Measurements from ENCODE around the gene PRICKLE3.

PRICKLE3 gene

GRCh38 chrX:49221868-49222267, 35.7 kb upstream of the PRICKLE3 start:
- Histone ChIP-seq H3K9me3 (ENCODE audit: control insufficient read depth in 1 of 2, low read length in 2 of 2) (no peaks in the 10 kb centered on the region), H3K36me3 (ENCODE audit: control insufficient read depth in 1 of 2, insufficient read depth in 2 of 2, low read length in 2 of 2) (no peaks in the 10 kb centered on the region), H3K27ac (ENCODE audit: low read length) (no peak overlapping the region), H3K4me3 (ENCODE audit: low read depth in 1 of 2, low read length in 2 of 2) (no peak overlapping the region), H3K27me3 (ENCODE audit: low read depth, low read length) (no peaks in the 10 kb centered on the region), H3K4me1 (ENCODE audit: control insufficient read depth in 1 of 2, insufficient read depth in 2 of 2, low read length in 2 of 2) (no peaks in the 10 kb centered on the region)

GRCh38 chrX:49220100-49220499, 33.9 kb upstream of the PRICKLE3 start:
- Histone ChIP-seq H3K9me3 (ENCODE audit: control insufficient read depth in 1 of 2, low read length in 2 of 2) (no peaks in the 10 kb centered on the region), H3K4me3 (ENCODE audit: low read depth in 1 of 2, low read length in 2 of 2) (no peak overlapping the region), H3K27me3 (ENCODE audit: low read depth, low read length) (no peaks in the 10 kb centered on the region)

GRCh38 chrX:49214996-49215526, 28.9 kb upstream of the PRICKLE3 start:
- Histone ChIP-seq H3K4me1 (ENCODE audit: control insufficient read depth in 1 of 2, insufficient read depth in 2 of 2, low read length in 2 of 2) (no peaks in the 10 kb centered on the region), H3K27ac (ENCODE audit: low read length) (no peak overlapping the region), H3K36me3 (ENCODE audit: control insufficient read depth in 1 of 2, insufficient read depth in 2 of 2, low read length in 2 of 2) (no peaks in the 10 kb centered on the region), H3K9me3 (ENCODE audit: control insufficient read depth in 1 of 2, low read length in 2 of 2) (no peaks in the 10 kb centered on the region), H3K27me3 (ENCODE audit: low read depth, low read length) (no peaks in the 10 kb centered on the region), H3K4me3 (ENCODE audit: low read depth in 1 of 2, low read length in 2 of 2) (no peak overlapping the region)

More at GRCh38 chrX:49220100-49220499, 33.9 kb upstream of the PRICKLE3 start:
- Histone ChIP-seq H3K4me1 (ENCODE audit: control insufficient read depth in 1 of 2, insufficient read depth in 2 of 2, low read length in 2 of 2) (no peaks in the 10 kb centered on the region), H3K27ac (ENCODE audit: low read length) (no peak overlapping the region), H3K36me3 (ENCODE audit: control insufficient read depth in 1 of 2, insufficient read depth in 2 of 2, low read length in 2 of 2) (no peaks in the 10 kb centered on the region)

GRCh38 chrX:49214416-49214815, 28.2 kb upstream of the PRICKLE3 start:
- Histone ChIP-seq H3K27me3 (ENCODE audit: low read depth, low read length) (no peaks in the 10 kb centered on the region), H3K4me3 (ENCODE audit: low read depth in 1 of 2, low read length in 2 of 2) (no peak overlapping the region), H3K27ac (ENCODE audit: low read length) (no peak overlapping the region), H3K36me3 (ENCODE audit: control insufficient read depth in 1 of 2, insufficient read depth in 2 of 2, low read length in 2 of 2) (no peaks in the 10 kb centered on the region), H3K4me1 (ENCODE audit: control insufficient read depth in 1 of 2, insufficient read depth in 2 of 2, low read length in 2 of 2) (no peaks in the 10 kb centered on the region), H3K9me3 (ENCODE audit: control insufficient read depth in 1 of 2, low read length in 2 of 2) (no peaks in the 10 kb centered on the region)

GRCh38 chrX:49212861-49213260, 26.7 kb upstream of the PRICKLE3 start:
- H3K4me1 ChIP-seq (ENCODE audit: control insufficient read depth in 1 of 2, insufficient read depth in 2 of 2, low read length in 2 of 2) = no peaks in the 10 kb centered on the region
- no peak overlapping the region for H3K27ac ChIP-seq (ENCODE audit: low read length)
- no peak overlapping the region for H3K4me3 ChIP-seq (ENCODE audit: low read depth in 1 of 2, low read length in 2 of 2)
- H3K36me3 ChIP-seq (ENCODE audit: control insufficient read depth in 1 of 2, insufficient read depth in 2 of 2, low read length in 2 of 2) = no peaks in the 10 kb centered on the region
- no peaks in the 10 kb centered on the region for H3K9me3 ChIP-seq (ENCODE audit: control insufficient read depth in 1 of 2, low read length in 2 of 2)
- no peaks in the 10 kb centered on the region for H3K27me3 ChIP-seq (ENCODE audit: low read depth, low read length)

- H3K27me3 ChIP-seq (ENCODE audit: low read depth, low read length) = no peaks in the 10 kb centered on the region
- no peaks in the 10 kb centered on the region for H3K36me3 ChIP-seq (ENCODE audit: control insufficient read depth in 1 of 2, insufficient read depth in 2 of 2, low read length in 2 of 2)
- no peak overlapping the region for H3K4me3 ChIP-seq (ENCODE audit: low read depth in 1 of 2, low read length in 2 of 2)
- no peaks in the 10 kb centered on the region for H3K9me3 ChIP-seq (ENCODE audit: control insufficient read depth in 1 of 2, low read length in 2 of 2)
- no peak overlapping the region for H3K27ac ChIP-seq (ENCODE audit: low read length)
- no peaks in the 10 kb centered on the region for H3K4me1 ChIP-seq (ENCODE audit: control insufficient read depth in 1 of 2, insufficient read depth in 2 of 2, low read length in 2 of 2)
Observed at GRCh38 chrX:49212209-49212608, 26.0 kb upstream of the PRICKLE3 start.

GRCh38 chrX:49211074-49211473, 24.9 kb upstream of the PRICKLE3 start:
- Histone ChIP-seq H3K27ac (ENCODE audit: low read length) (no peak overlapping the region), H3K36me3 (ENCODE audit: control insufficient read depth in 1 of 2, insufficient read depth in 2 of 2, low read length in 2 of 2) (no peaks in the 10 kb centered on the region), H3K4me1 (ENCODE audit: control insufficient read depth in 1 of 2, insufficient read depth in 2 of 2, low read length in 2 of 2) (no peaks in the 10 kb centered on the region), H3K27me3 (ENCODE audit: low read depth, low read length) (no peaks in the 10 kb centered on the region), H3K4me3 (ENCODE audit: low read depth in 1 of 2, low read length in 2 of 2) (no peak overlapping the region), H3K9me3 (ENCODE audit: control insufficient read depth in 1 of 2, low read length in 2 of 2) (no peaks in the 10 kb centered on the region)

GRCh38 chrX:49210406-49210805, 24.2 kb upstream of the PRICKLE3 start:
- Histone ChIP-seq H3K36me3 (ENCODE audit: control insufficient read depth in 1 of 2, insufficient read depth in 2 of 2, low read length in 2 of 2) (no peaks in the 10 kb centered on the region), H3K4me3 (ENCODE audit: low read depth in 1 of 2, low read length in 2 of 2) (no peak overlapping the region), H3K4me1 (ENCODE audit: control insufficient read depth in 1 of 2, insufficient read depth in 2 of 2, low read length in 2 of 2) (no peaks in the 10 kb centered on the region), H3K27me3 (ENCODE audit: low read depth, low read length) (no peaks in the 10 kb centered on the region), H3K27ac (ENCODE audit: low read length) (no peak overlapping the region), H3K9me3 (ENCODE audit: control insufficient read depth in 1 of 2, low read length in 2 of 2) (no peaks in the 10 kb centered on the region)

GRCh38 chrX:49209434-49210251, 23.5 kb upstream of the PRICKLE3 start:
- Histone ChIP-seq H3K27me3 (ENCODE audit: low read depth, low read length) (no peaks in the 10 kb centered on the region), H3K36me3 (ENCODE audit: control insufficient read depth in 1 of 2, insufficient read depth in 2 of 2, low read length in 2 of 2) (no peaks in the 10 kb centered on the region), H3K27ac (ENCODE audit: low read length) (no peak overlapping the region), H3K4me3 (ENCODE audit: low read depth in 1 of 2, low read length in 2 of 2) (no peak overlapping the region), H3K9me3 (ENCODE audit: control insufficient read depth in 1 of 2, low read length in 2 of 2) (no peaks in the 10 kb centered on the region), H3K4me1 (ENCODE audit: control insufficient read depth in 1 of 2, insufficient read depth in 2 of 2, low read length in 2 of 2) (no peaks in the 10 kb centered on the region)

GRCh38 chrX:49208399-49208798, 22.2 kb upstream of the PRICKLE3 start:
- no peaks in the 10 kb centered on the region for H3K4me1 ChIP-seq (ENCODE audit: control insufficient read depth in 1 of 2, insufficient read depth in 2 of 2, low read length in 2 of 2)
- H3K36me3 ChIP-seq (ENCODE audit: control insufficient read depth in 1 of 2, insufficient read depth in 2 of 2, low read length in 2 of 2) = no peaks in the 10 kb centered on the region
- H3K27ac ChIP-seq (ENCODE audit: low read length) = no peak overlapping the region
- H3K27me3 ChIP-seq (ENCODE audit: low read depth, low read length) = no peaks in the 10 kb centered on the region
- no peaks in the 10 kb centered on the region for H3K9me3 ChIP-seq (ENCODE audit: control insufficient read depth in 1 of 2, low read length in 2 of 2)
- H3K4me3 ChIP-seq (ENCODE audit: low read depth in 1 of 2, low read length in 2 of 2) = no peak overlapping the region

- H3K4me1 ChIP-seq (ENCODE audit: control insufficient read depth in 1 of 2, insufficient read depth in 2 of 2, low read length in 2 of 2) = no peaks in the 10 kb centered on the region
- H3K9me3 ChIP-seq (ENCODE audit: control insufficient read depth in 1 of 2, low read length in 2 of 2) = no peaks in the 10 kb centered on the region
- H3K27me3 ChIP-seq (ENCODE audit: low read depth, low read length) = no peaks in the 10 kb centered on the region
- H3K36me3 ChIP-seq (ENCODE audit: control insufficient read depth in 1 of 2, insufficient read depth in 2 of 2, low read length in 2 of 2) = no peaks in the 10 kb centered on the region
- H3K27ac ChIP-seq (ENCODE audit: low read length) = no peak overlapping the region
- no peak overlapping the region for H3K4me3 ChIP-seq (ENCODE audit: low read depth in 1 of 2, low read length in 2 of 2)
Observed at GRCh38 chrX:49206543-49206942, 20.4 kb upstream of the PRICKLE3 start.

- H3K27me3 ChIP-seq (ENCODE audit: low read depth, low read length) = no peaks in the 10 kb centered on the region
- H3K4me3 ChIP-seq (ENCODE audit: low read depth in 1 of 2, low read length in 2 of 2) = no peak overlapping the region
- no peaks in the 10 kb centered on the region for H3K36me3 ChIP-seq (ENCODE audit: control insufficient read depth in 1 of 2, insufficient read depth in 2 of 2, low read length in 2 of 2)
- peaks cover 0 to 1% of the 10 kb centered on the region in 2 donors for H3K4me1 ChIP-seq (ENCODE audit: control insufficient read depth in 1 of 2, insufficient read depth in 2 of 2, low read length in 2 of 2)
- H3K27ac ChIP-seq (ENCODE audit: low read length) = no peak overlapping the region
- H3K9me3 ChIP-seq (ENCODE audit: control insufficient read depth in 1 of 2, low read length in 2 of 2) = no peaks in the 10 kb centered on the region
Observed at GRCh38 chrX:49205443-49205842, 19.3 kb upstream of the PRICKLE3 start.

Measured in muscle layer of duodenum (tissue), 2 donors.